K562 (cell line): Measurements from ENCODE around the gene NEK1. TPM values are rescaled to one million over a fixed set of nuclear protein-coding genes. Genes with fewer than 3 reads are reported as not detected.

Source experiments
- ARID1B ChIP-seq: fragments of 450-650 bp; IDR thresholded peaks from 2 replicates; pipeline ENCODE4 v1.6.1; 2016; ENCODE audit warnings: antibody characterized with exemption, mild to moderate bottlenecking, inconsistent platforms
- ARID4B ChIP-seq: sonication (generic); formaldehyde crosslinking; IDR thresholded peaks from 2 replicates; pipeline ENCODE4 v1.8.0; 2022; ENCODE audit warnings: mild to moderate bottlenecking, missing genetic modification reagents
- CREM ChIP-seq: IDR thresholded peaks from 2 replicates; pipeline ENCODE4 v1.6.1; 2014; ENCODE audit warnings: antibody characterized with exemption, low read depth
- ELF1 ChIP-seq: fragments of 200-800 bp; sonication (Bioruptor generic); IDR thresholded peaks from 2 replicates; pipeline ENCODE4 v1.6.1; 2016; ENCODE audit warnings: missing genetic modification characterization, missing compliant biosample characterization
- ERF ChIP-seq: fragments of 450-650 bp; formaldehyde crosslinking; IDR thresholded peaks from 2 replicates; pipeline ENCODE4 v1.4.0; 2020; ENCODE audit warnings: mild to moderate bottlenecking, mixed read lengths
- HLTF ChIP-seq: fragments of 450-650 bp; IDR thresholded peaks from 2 replicates; pipeline ENCODE4 v1.6.1; 2016
- ILK ChIP-seq: fragments of 450-650 bp; IDR thresholded peaks from 2 replicates; pipeline ENCODE4 v1.6.1; 2016; ENCODE audit warnings: missing genetic modification characterization, low read depth, mild to moderate bottlenecking, missing compliant biosample characterization, moderate library complexity, borderline replicate concordance
- KAT8 ChIP-seq: fragments of 450-650 bp; IDR thresholded peaks from 2 replicates; pipeline ENCODE4 v1.6.1; 2016; ENCODE audit warnings: low read depth, mild to moderate bottlenecking
- KDM2B ChIP-seq: fragments of 250-450 bp; sonication (Bioruptor Pico); IDR thresholded peaks from 2 replicates; pipeline ENCODE4 v1.8.0; 2021; ENCODE audit warnings: mild to moderate bottlenecking, moderate library complexity
- POLR2A ChIP-seq: fragments of 450-650 bp; conservative IDR thresholded peaks from 2 replicates; pipeline ENCODE4 v1.6.1; 2016
- RBM14 ChIP-seq: fragments of 200-400 bp; formaldehyde crosslinking; IDR thresholded peaks from 2 replicates; pipeline ENCODE4 v1.6.1; 2018; ENCODE audit warnings: low read depth, mild to moderate bottlenecking, low read length, moderate library complexity, borderline replicate concordance; ENCODE audit not compliant: insufficient read depth
- RBM25 ChIP-seq: fragments of 200-400 bp; formaldehyde crosslinking; IDR thresholded peaks from 2 replicates; pipeline ENCODE4 v1.6.1; 2018; ENCODE audit warnings: low read length, low read depth, moderate library complexity; ENCODE audit not compliant: severe bottlenecking
- XRCC4 ChIP-seq: IDR thresholded peaks from one replicate; pipeline ENCODE4 v1.6.1; 2011; ENCODE audit not compliant: insufficient read depth, insufficient read length; ENCODE audit errors: extremely low read depth
- ZBTB2 ChIP-seq: fragments of 450-650 bp; IDR thresholded peaks from 2 replicates; pipeline ENCODE4 v1.6.1; 2016; ENCODE audit warnings: antibody characterized with exemption
- ZEB2 ChIP-seq: fragments of 450-650 bp; IDR thresholded peaks from 2 replicates; pipeline ENCODE4 v1.6.1; 2016
- ZNF408 ChIP-seq: fragments of 250-450 bp; sonication (Bioruptor Pico); IDR thresholded peaks from 2 replicates; pipeline ENCODE4 v1.4.0; 2020; ENCODE audit warnings: low read depth, mild to moderate bottlenecking, moderate library complexity
- ZNF551 ChIP-seq: fragments of 250-450 bp; sonication (Bioruptor Pico); IDR thresholded peaks from 2 replicates; pipeline ENCODE4 v1.5.0; 2021; ENCODE audit warnings: mild to moderate bottlenecking, moderate library complexity
- ZNF707 ChIP-seq: fragments of 250-450 bp; sonication (Bioruptor Pico); conservative IDR thresholded peaks from 2 replicates; pipeline ENCODE4 v1.8.0; 2022; ENCODE audit warnings: inconsistent platforms, mild to moderate bottlenecking, moderate library complexity
- ZSCAN29 ChIP-seq: fragments of 450-650 bp; IDR thresholded peaks from 2 replicates; pipeline ENCODE4 v1.6.1; 2017
- polyA plus RNA-seq, 8 experiments: library from polyadenylated mRNA; depleted of rRNA in 4 of 8; stranded (reverse) in 5 of 8; unstranded in 3 of 8; fragments of >200 nt; fragmentation: Nextera tagmentation in 2 of 8; fragmentation: Illumina TruSeq in 1 of 8; extraction: Ambion mirVana in 2 of 8; extraction: Trizol in 1 of 8; gene quantifications; 2 replicates each; pipeline versions ENCODE4 v1.2.1 to v1.2.3, GENCODE V29; 2011 to 2014; ENCODE audit warnings: inconsistent platforms in 1 of 8, missing spikeins in 1 of 8
- total RNA-seq, 7 experiments: library from RNA; depleted of rRNA in 6 of 7; stranded (reverse); fragments of >200 nt in 6 of 7; fragmentation: Illumina TruSeq in 2 of 7; extraction: Trizol in 2 of 7; gene quantifications; 2 replicates each; pipeline versions ENCODE4 v1.2.1 to v1.2.3, GENCODE V29; 2011 to 2021; ENCODE audit warnings: low replicate concordance in 1 of 7

Gene NEK1
- total and polyA plus RNA-seq, 9 of the 15 experiments (the other 6 are each of a cell fraction or from before 2014, with no cell fraction given), result 6.2 to 15.7 (median 10.3) TPM

GRCh38 chr4:169619518-169619957 is 7.2 kb upstream of the NEK1 start (continued):
- no peak for TF ChIP-seq ZSCAN29
- TF ChIP-seq ZNF707 (CRISPR knock-in tag), result no peak
- no peak for TF ChIP-seq ZBTB2
- no peak for TF ChIP-seq POLR2A
- no peak for TF ChIP-seq ZNF551 (CRISPR knock-in tag)
- TF ChIP-seq ELF1 (tag), result no peak
- TF ChIP-seq ARID1B, result no peak
- no peak for TF ChIP-seq HLTF
- TF ChIP-seq ILK, result no peak
- TF ChIP-seq CREM, result 0 out of 2 replicates have a peak, but pooled peaks have one; percentile 6
- TF ChIP-seq ZEB2, result peak; percentile 73
- no peak for TF ChIP-seq ERF (CRISPR knock-in tag)
- no peak for TF ChIP-seq KAT8
- no peak for TF ChIP-seq RBM14
- no peak; the same call in 1 of the 2 replicates for TF ChIP-seq ARID4B (CRISPR knock-in tag)
- TF ChIP-seq RBM25, result no peak
- no peak for TF ChIP-seq ZNF408 (CRISPR knock-in tag)
- TF ChIP-seq KDM2B (CRISPR knock-in tag), result no peak
- no peak for TF ChIP-seq XRCC4
